Loucy (cell line): ENCODE results near the gene ALMS1.
"Not testable (repeated sequence)": the region's sequence is repeated elsewhere in the genome, so short reads cannot be mapped to it uniquely, and the experiment has no call there.

ENCODE experiments used
- H2AFZ ChIP-seq: fragments of 200-600 bp; sonication (generic); 2 replicates; pipeline ENCODE4 v1.6.0; 2016; ENCODE audit warnings: antibody characterized with exemption, mild to moderate bottlenecking, low read length, moderate library complexity
- H3F3A ChIP-seq: fragments of 200-600 bp; 2 replicates; pipeline ENCODE4 v1.6.0; 2016; ENCODE audit warnings: antibody characterized with exemption, low read depth, mild to moderate bottlenecking
- H3K27me3 ChIP-seq: fragments of 200-600 bp; sonication (generic); 2 replicates; pipeline ENCODE4 v1.6.1; 2014; ENCODE audit warnings: low read length, mild to moderate bottlenecking; ENCODE audit not compliant: insufficient read depth, poor library complexity, severe bottlenecking
- H3K36me3 ChIP-seq: fragments of 200-600 bp; sonication (generic); 2 replicates; pipeline ENCODE4 v1.6.1; 2016; ENCODE audit warnings: low read length; ENCODE audit not compliant: insufficient read depth
- H3K4me1 ChIP-seq: fragments of 200-600 bp; sonication (generic); 2 replicates; pipeline ENCODE4 v1.5.1; 2014; ENCODE audit warnings: low read length, mild to moderate bottlenecking; ENCODE audit not compliant: insufficient read depth, poor library complexity, severe bottlenecking
- H3K4me2 ChIP-seq: fragments of 200-600 bp; sonication (generic); 2 replicates; pipeline ENCODE4 v1.6.0; 2014; ENCODE audit warnings: antibody characterized with exemption, low read length, low read depth, mild to moderate bottlenecking; ENCODE audit not compliant: poor library complexity, severe bottlenecking
- H3K4me3 ChIP-seq: fragments of 200-600 bp; sonication (generic); 2 replicates; pipeline ENCODE4 v1.5.1; 2014; ENCODE audit warnings: low read length, mild to moderate bottlenecking, mixed read lengths; ENCODE audit not compliant: poor library complexity, severe bottlenecking
- H3K79me2 ChIP-seq: fragments of 200-600 bp; sonication (generic); 2 replicates; pipeline ENCODE4 v1.6.1; 2014; ENCODE audit warnings: low read length; ENCODE audit not compliant: insufficient read depth
- H3K9ac ChIP-seq: fragments of 200-600 bp; sonication (generic); 2 replicates; pipeline ENCODE4 v1.6.0; 2014; ENCODE audit warnings: mild to moderate bottlenecking, low read depth, low read length, moderate library complexity; ENCODE audit not compliant: poor library complexity, severe bottlenecking
- H3K9me2 ChIP-seq: fragments of 200-600 bp; sonication (generic); replicated peaks from 2 replicates; pipeline ENCODE4 v1.6.1; 2016; ENCODE audit warnings: low read depth, low read length, mixed read lengths
- H3K9me3 ChIP-seq: fragments of 200-600 bp; sonication (generic); 2 replicates; pipeline ENCODE4 v1.6.1; 2014; ENCODE audit warnings: mild to moderate bottlenecking, antibody characterized with exemption, low read length, low read depth; ENCODE audit not compliant: insufficient read depth
- H4K20me1 ChIP-seq: fragments of 200-600 bp; sonication (generic); 2 replicates; pipeline ENCODE4 v1.6.0; 2014; ENCODE audit warnings: antibody characterized with exemption, low read length, mild to moderate bottlenecking; ENCODE audit not compliant: insufficient read depth, poor library complexity, severe bottlenecking
- EZH2phosphoT487 ChIP-seq: fragments of 200-600 bp; IDR thresholded peaks from 2 replicates; pipeline ENCODE4 v1.6.1; 2018; ENCODE audit warnings: antibody characterized with exemption, mild to moderate bottlenecking, moderate library complexity, borderline replicate concordance
- TF ChIP-seq, protein P1 (sequence below): fragments of 200-600 bp; sonication (generic); conservative IDR thresholded peaks from 2 replicates; pipeline ENCODE4 v1.5.1; 2014; ENCODE audit warnings: mild to moderate bottlenecking, antibody characterized with exemption, low read length

Gene ALMS1

DNA sequence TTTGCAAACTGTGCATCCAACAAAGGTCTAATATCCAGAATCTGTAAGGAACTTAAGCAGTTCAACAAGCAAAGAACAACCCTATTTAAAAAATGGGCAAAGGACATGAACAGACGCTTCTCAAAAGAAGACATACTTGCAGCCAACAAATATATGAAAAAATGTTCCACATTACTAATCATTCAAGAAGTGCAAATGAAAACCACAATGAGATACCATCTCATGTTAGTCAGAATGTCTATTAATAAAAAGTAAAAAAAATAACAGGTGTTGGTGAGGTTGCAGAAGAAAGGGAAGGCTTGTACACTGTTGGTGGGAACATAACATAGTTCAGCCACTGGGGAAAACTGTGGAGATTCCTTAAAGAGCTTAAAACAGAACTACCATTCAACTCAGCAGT is 130.4 kb downstream of the ALMS1 start:
- H3K4me2 ChIP-seq, result no peak overlapping the region
- H3K9ac ChIP-seq, result no peak overlapping the region
- H3K27me3 ChIP-seq, result no peaks in the 10 kb centered on the region
- H3F3A ChIP-seq, result no peaks in the 10 kb centered on the region
- H4K20me1 ChIP-seq, result no peaks in the 10 kb centered on the region
- H3K4me1 ChIP-seq, result no peaks in the 10 kb centered on the region
- H2AFZ ChIP-seq, result no peak overlapping the region
- H3K9me2 ChIP-seq, result no peaks in the 10 kb centered on the region
- peaks cover 22% of the 10 kb centered on the region; the same call in 1 of the 2 replicates for H3K36me3 ChIP-seq
- no peaks in the 10 kb centered on the region for H3K9me3 ChIP-seq
- TF ChIP-seq, protein P1, sequence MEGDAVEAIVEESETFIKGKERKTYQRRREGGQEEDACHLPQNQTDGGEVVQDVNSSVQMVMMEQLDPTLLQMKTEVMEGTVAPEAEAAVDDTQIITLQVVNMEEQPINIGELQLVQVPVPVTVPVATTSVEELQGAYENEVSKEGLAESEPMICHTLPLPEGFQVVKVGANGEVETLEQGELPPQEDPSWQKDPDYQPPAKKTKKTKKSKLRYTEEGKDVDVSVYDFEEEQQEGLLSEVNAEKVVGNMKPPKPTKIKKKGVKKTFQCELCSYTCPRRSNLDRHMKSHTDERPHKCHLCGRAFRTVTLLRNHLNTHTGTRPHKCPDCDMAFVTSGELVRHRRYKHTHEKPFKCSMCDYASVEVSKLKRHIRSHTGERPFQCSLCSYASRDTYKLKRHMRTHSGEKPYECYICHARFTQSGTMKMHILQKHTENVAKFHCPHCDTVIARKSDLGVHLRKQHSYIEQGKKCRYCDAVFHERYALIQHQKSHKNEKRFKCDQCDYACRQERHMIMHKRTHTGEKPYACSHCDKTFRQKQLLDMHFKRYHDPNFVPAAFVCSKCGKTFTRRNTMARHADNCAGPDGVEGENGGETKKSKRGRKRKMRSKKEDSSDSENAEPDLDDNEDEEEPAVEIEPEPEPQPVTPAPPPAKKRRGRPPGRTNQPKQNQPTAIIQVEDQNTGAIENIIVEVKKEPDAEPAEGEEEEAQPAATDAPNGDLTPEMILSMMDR, result no peak
- no peak for TF ChIP-seq EZH2phosphoT487
- no peaks in the 10 kb centered on the region for H3K79me2 ChIP-seq
- H3K4me3 ChIP-seq, result no peak overlapping the region

DNA sequence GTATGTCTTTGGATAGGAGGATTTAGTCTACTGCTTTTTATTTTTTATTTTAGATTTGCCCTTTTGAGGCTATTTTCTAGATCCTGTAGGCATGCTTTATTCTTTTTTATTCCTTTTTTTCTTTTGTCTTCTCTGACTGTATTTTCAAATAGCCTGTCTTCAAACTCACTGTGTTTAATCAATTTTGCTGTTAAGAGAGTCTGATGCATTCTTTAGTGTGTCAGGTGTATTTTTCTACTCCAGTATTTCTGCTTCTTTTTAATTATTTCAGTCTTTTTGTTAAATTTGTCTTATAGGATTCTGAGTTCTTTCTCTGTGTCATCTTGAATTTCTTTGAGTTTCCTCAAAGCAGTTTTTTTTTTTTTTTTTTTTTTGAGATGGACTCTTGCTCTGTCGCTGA is 143.1 kb downstream of the ALMS1 start:
- Histone ChIP-seq H3K9ac (no peak overlapping the region), H3K79me2 (no peaks in the 10 kb centered on the region), H3K4me3 (no peak overlapping the region), H3K4me1 (no peaks in the 10 kb centered on the region), H3K9me2 (no peaks in the 10 kb centered on the region), H3K27me3 (no peaks in the 10 kb centered on the region), H4K20me1 (no peaks in the 10 kb centered on the region), H3K4me2 (no peak overlapping the region), H3K36me3 (peaks cover 45% of the 10 kb centered on the region; the same call in 1 of the 2 replicates), H3F3A (no peaks in the 10 kb centered on the region), H3K9me3 (peaks cover 18% of the 10 kb centered on the region; the same call in 1 of the 2 replicates), H2AFZ (no peak overlapping the region)
- TF ChIP-seq EZH2phosphoT487, result no peak
- TF ChIP-seq, protein P1, result no peak

DNA sequence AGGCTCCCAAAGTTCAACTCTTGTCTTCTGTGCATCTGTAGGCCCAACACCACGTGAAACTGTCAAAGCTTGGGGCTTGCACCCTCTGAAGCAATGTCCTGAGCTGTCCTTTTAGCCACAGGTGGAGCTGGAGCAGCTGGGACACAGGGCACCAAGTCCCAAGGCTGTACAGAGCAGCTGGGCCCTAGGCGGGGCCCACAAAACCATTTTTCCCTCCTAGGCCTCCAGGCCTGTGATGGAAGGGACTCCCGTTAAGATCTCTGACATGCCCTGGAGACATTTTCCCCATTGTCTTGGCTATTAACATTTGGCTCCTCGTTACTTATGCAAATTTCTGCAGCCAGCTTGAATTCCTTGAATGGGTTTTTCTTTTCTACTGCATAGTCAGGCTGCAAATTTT is 145.1 kb downstream of the ALMS1 start:
- Histone ChIP-seq H3K36me3 (peaks cover 42% of the 10 kb centered on the region; the same call in 1 of the 2 replicates), H3K9me3 (peaks cover 18% of the 10 kb centered on the region; the same call in 1 of the 2 replicates)
- not testable (repeated sequence) for H3K9me2 ChIP-seq, H4K20me1 ChIP-seq, H3K27me3 ChIP-seq, H3K9ac ChIP-seq, H3K79me2 ChIP-seq, H3K4me2 ChIP-seq, H3K4me1 ChIP-seq, H3F3A ChIP-seq, H2AFZ ChIP-seq, H3K4me3 ChIP-seq

DNA sequence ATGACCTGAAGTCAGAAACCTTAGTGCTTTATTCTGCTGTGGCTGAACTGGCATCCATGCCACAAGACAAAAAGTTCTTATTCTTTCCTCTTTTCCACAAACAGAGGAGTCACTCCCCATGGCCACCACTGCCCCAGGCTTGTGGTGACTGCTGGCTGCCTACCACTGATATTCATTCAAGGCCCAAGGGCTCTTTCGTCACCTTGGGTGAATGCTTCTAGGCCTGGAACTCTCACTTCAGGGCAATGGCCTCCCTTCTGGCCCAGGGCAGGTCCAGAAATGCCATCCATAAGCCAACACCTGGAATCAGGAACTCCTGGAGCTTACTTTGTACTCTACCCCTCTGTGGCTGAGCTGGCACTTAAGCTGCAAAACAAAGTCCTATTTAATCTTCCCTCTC is 146.7 kb downstream of the ALMS1 start:
- no peaks in the 10 kb centered on the region for H3F3A ChIP-seq
- H3K36me3 ChIP-seq, result peaks cover 57% of the 10 kb centered on the region; the same call in 1 of the 2 replicates
- H4K20me1 ChIP-seq, result no peaks in the 10 kb centered on the region
- no peak overlapping the region for H3K4me2 ChIP-seq
- H3K9me2 ChIP-seq, result no peaks in the 10 kb centered on the region
- H3K27me3 ChIP-seq, result no peaks in the 10 kb centered on the region
- H3K9me3 ChIP-seq, result peaks cover 18% of the 10 kb centered on the region; the same call in 1 of the 2 replicates
- H3K9ac ChIP-seq, result no peak overlapping the region
- no peak overlapping the region for H2AFZ ChIP-seq
- no peaks in the 10 kb centered on the region for H3K4me1 ChIP-seq
- H3K4me3 ChIP-seq, result no peak overlapping the region
- H3K79me2 ChIP-seq, result no peaks in the 10 kb centered on the region
- TF ChIP-seq EZH2phosphoT487, result no peak
- TF ChIP-seq, protein P1, result no peak
